SK-N-MC (cell line): ENCODE measurements around the gene UBE2D1.

Source experiments
- EZH2 ChIP-seq: fragments of 200-600 bp; sonication (generic); IDR thresholded peaks from one replicate; pipeline ENCODE4 v1.6.1; 2017; ENCODE audit warnings: antibody characterized with exemption
- POLR2AphosphoS5 ChIP-seq: IDR thresholded peaks from 2 replicates; pipeline ENCODE4 v1.6.1; 2012; ENCODE audit warnings: mild to moderate bottlenecking, low read depth, low read length, borderline replicate concordance

DNA sequence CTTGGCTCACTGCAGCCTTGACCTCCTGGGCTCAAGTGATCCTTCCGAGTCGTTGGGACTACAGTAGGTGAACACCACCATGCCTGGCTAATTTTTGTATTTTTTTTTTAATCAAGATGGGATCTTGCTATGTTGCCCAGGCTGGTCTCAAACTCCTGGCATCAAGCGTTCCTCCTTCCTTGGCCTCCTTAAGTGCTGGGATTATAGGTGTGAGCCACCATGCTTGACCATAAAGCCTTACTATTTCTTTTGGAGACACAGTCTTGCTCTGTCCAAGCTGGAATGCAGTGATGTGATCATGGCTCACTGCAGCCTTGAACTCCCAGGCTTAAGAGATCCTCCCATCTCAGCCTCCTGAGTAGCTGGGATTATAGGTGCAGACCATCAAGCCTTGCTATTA is 63.0 kb downstream of the UBE2D1 start:
- TF ChIP-seq EZH2 (no peak), POLR2AphosphoS5 (no peak)
